IMR-90 (cell line): ENCODE data around the gene PERM1. TPM values are rescaled to one million over a fixed set of nuclear protein-coding genes. Genes with fewer than 3 reads are reported as not detected.

Experiments
- CTCF ChIP-seq: conservative IDR thresholded peaks from 2 replicates; pipeline ENCODE4 v1.5.1; 2012; ENCODE audit warnings: mild to moderate bottlenecking, low read depth, low read length, improper control_type of control experiment
- polyA plus RNA-seq, 3 experiments: library from polyadenylated mRNA; depleted of rRNA; stranded (reverse); fragments of >200 nt; gene quantifications; 2 replicates each; pipeline ENCODE4 v1.2.3, GENCODE V29; 2012; ENCODE audit warnings: low replicate concordance in 1 of 3
- total RNA-seq: library from RNA; depleted of rRNA; stranded (reverse); fragments of >200 nt; gene quantifications from 2 replicates; pipeline ENCODE4 v1.2.3, GENCODE V29; 2012

PERM1 gene
- total and polyA plus RNA-seq, 2 of the 4 experiments (the other 2 are of a cell fraction): not detected

GRCh38 chr1:1000357-1001056 lies 18.6 kb upstream of the PERM1 start (continued):
- 0 out of 2 replicates have a peak, but pooled peaks have one; percentile 11 for TF ChIP-seq CTCF
